IMR-90 (cell line): Measurements from ENCODE around the gene CELSR1. TPM values are rescaled to one million over a fixed set of nuclear protein-coding genes. Genes with fewer than 3 reads are reported as not detected.

Experiments
- ATAC-seq: fragments of 200-7000 bp; cut with Tn5 transposase; 2 replicates; pipeline ENCODE4 v1.9.1; 2020; ENCODE audit warnings: low read depth, mild to moderate bottlenecking, moderate library complexity
- BruUV-seq: library from RNA; stranded (reverse); fragments of 400-500 nt; replicated peaks from 2 replicates; lab custom pipeline; 2021; lab: Mats Ljungman, UMichigan
- CTCF ChIA-PET: fragments of 300-600 bp; formaldehyde crosslinking; extraction: SDS; loops from one replicate; lab custom pipeline; 2021; ENCODE audit warnings: antibody characterized with exemption; lab: Yijun Ruan, JAX
- POLR2A ChIA-PET: fragments of 300-600 bp; sonication (Branson Sonifier 250); formaldehyde crosslinking; loops from one replicate; lab custom pipeline; 2022; ENCODE audit warnings: antibody characterized with exemption; ENCODE audit not compliant: unreplicated experiment; lab: Charles Lee
- DNase-seq: peaks from one replicate; pipeline ENCODE4 v3.0.0; 2013
- H2AFZ ChIP-seq: replicated peaks from 2 replicates; pipeline ENCODE3; 2013; ENCODE audit warnings: low read length, mild to moderate bottlenecking; ENCODE audit not compliant: poor library complexity
- H2AK5ac ChIP-seq: 2 replicates; pipeline ENCODE4 v1.6.1; 2013; ENCODE audit warnings: low read depth, low read length, inconsistent platforms
- H2AK9ac ChIP-seq: replicated peaks from 2 replicates; pipeline ENCODE3; 2013; ENCODE audit warnings: mild to moderate bottlenecking, low read depth, low read length, moderate library complexity; ENCODE audit not compliant: poor library complexity
- H2BK120ac ChIP-seq: 2 replicates; pipeline ENCODE4 v1.6.1; 2013; ENCODE audit warnings: low read depth, low read length, inconsistent platforms
- H2BK15ac ChIP-seq: 3 replicates; pipeline ENCODE4 v1.6.1; 2013; ENCODE audit warnings: low read depth, low read length, inconsistent platforms
- H2BK20ac ChIP-seq: 2 replicates; pipeline ENCODE4 v1.6.1; 2013; ENCODE audit warnings: low read depth, mild to moderate bottlenecking, inconsistent platforms, low read length, moderate library complexity
- H2BK5ac ChIP-seq: 2 replicates; pipeline ENCODE4 v1.6.1; 2013; ENCODE audit warnings: mild to moderate bottlenecking, low read depth, low read length, inconsistent platforms; ENCODE audit not compliant: poor library complexity, severe bottlenecking
- H3K14ac ChIP-seq: replicated peaks from 2 replicates; pipeline ENCODE4 v1.6.1; 2013; ENCODE audit warnings: low read depth, low read length, inconsistent platforms
- H3K18ac ChIP-seq: 2 replicates; pipeline ENCODE4 v1.6.1; 2013; ENCODE audit warnings: low read depth, low read length, control low read depth
- H3K23ac ChIP-seq: 2 replicates; pipeline ENCODE4 v1.6.1; 2013; ENCODE audit warnings: low read depth, low read length, inconsistent platforms
- H3K27ac ChIP-seq: 2 replicates; pipeline ENCODE4 v1.5.1; 2013; ENCODE audit warnings: mild to moderate bottlenecking, control low read depth, low read length; ENCODE audit not compliant: insufficient read depth
- H3K27me3 ChIP-seq: 2 replicates; pipeline ENCODE4 v1.6.1; 2013; ENCODE audit warnings: low read length; ENCODE audit not compliant: control insufficient read depth, insufficient read depth
- H3K36me3 ChIP-seq: 2 replicates; pipeline ENCODE4 v1.6.1; 2013; ENCODE audit warnings: low read length, mixed read lengths; ENCODE audit not compliant: control insufficient read depth, insufficient read depth
- H3K4ac ChIP-seq: 2 replicates; pipeline ENCODE4 v1.6.1; 2013; ENCODE audit warnings: low read depth, low read length, inconsistent platforms
- H3K4me1 ChIP-seq: 2 replicates; pipeline ENCODE4 v1.6.1; 2013; ENCODE audit warnings: low read length, mixed read lengths; ENCODE audit not compliant: control insufficient read depth, insufficient read depth
- H3K4me2 ChIP-seq: 2 replicates; pipeline ENCODE4 v1.6.1; 2013; ENCODE audit warnings: low read depth, mild to moderate bottlenecking, control low read depth, low read length, moderate library complexity
- H3K4me3 ChIP-seq: 2 replicates; pipeline ENCODE4 v1.5.1; 2013; ENCODE audit warnings: low read depth, mild to moderate bottlenecking, control low read depth, low read length, moderate library complexity; ENCODE audit not compliant: insufficient read depth
- H3K56ac ChIP-seq: 2 replicates; pipeline ENCODE4 v1.6.1; 2013; ENCODE audit warnings: low read length, inconsistent platforms; ENCODE audit not compliant: insufficient read depth; ENCODE audit errors: extremely low read depth
- H3K79me1 ChIP-seq, 2 experiments: 2 replicates each; pipeline ENCODE4 v1.6.1; 2013; ENCODE audit warnings: low read length in 2 of 2, inconsistent platforms in 1 of 2, low read depth in 1 of 2
- H3K9ac ChIP-seq: 2 replicates; pipeline ENCODE4 v1.6.1; 2013; ENCODE audit warnings: low read depth, low read length, control low read depth
- H3K9me1 ChIP-seq: 2 replicates; pipeline ENCODE4 v1.6.1; 2013; ENCODE audit warnings: low read length, inconsistent platforms; ENCODE audit not compliant: insufficient read depth
- H3K9me3 ChIP-seq: 2 replicates; pipeline ENCODE4 v1.6.1; 2013; ENCODE audit warnings: low read length; ENCODE audit not compliant: control insufficient read depth, insufficient read depth
- H4K20me1 ChIP-seq: 2 replicates; pipeline ENCODE4 v1.6.1; 2013; ENCODE audit warnings: low read length, inconsistent platforms; ENCODE audit not compliant: insufficient read depth
- H4K5ac ChIP-seq: 2 replicates; pipeline ENCODE4 v1.6.1; 2013; ENCODE audit warnings: mild to moderate bottlenecking, low read depth, low read length, control low read depth
- H4K8ac ChIP-seq, 2 experiments: 2 replicates each; pipeline ENCODE4 v1.6.1; 2013; ENCODE audit warnings: low read depth in 2 of 2, low read length in 2 of 2, control low read depth in 1 of 2, inconsistent platforms in 1 of 2
- H4K91ac ChIP-seq: 2 replicates; pipeline ENCODE4 v1.6.1; 2013; ENCODE audit warnings: low read depth, low read length, inconsistent platforms; ENCODE audit not compliant: insufficient read depth
- ELK1 ChIP-seq: fragments of 150-350 bp; IDR thresholded peaks from 2 replicates; pipeline ENCODE4 v1.6.1; 2016; ENCODE audit warnings: low read depth, mild to moderate bottlenecking, low read length, moderate library complexity, borderline replicate concordance
- RCOR1 ChIP-seq: IDR thresholded peaks from 2 replicates; pipeline ENCODE4 v1.6.1; 2012; ENCODE audit warnings: mild to moderate bottlenecking, low read length, improper control_type of control experiment; ENCODE audit not compliant: insufficient replicate concordance
- RFX5 ChIP-seq: IDR thresholded peaks from 2 replicates; pipeline ENCODE4 v1.8.0; 2012; ENCODE audit warnings: low read depth, mild to moderate bottlenecking, low read length, moderate library complexity
- USF2 ChIP-seq: fragments of 150-350 bp; IDR thresholded peaks from 2 replicates; pipeline ENCODE4 v1.6.1; 2017; ENCODE audit warnings: mild to moderate bottlenecking, antibody characterized with exemption, low read length, low read depth
- WGBS, 2 experiments: methylation state at CpG; one replicate each; pipeline versions ENCODE4 v1.1.5 to v1.1.7; 2013; ENCODE audit warnings: missing lambda C conversion rate in 2 of 2; ENCODE audit not compliant: insufficient read length in 1 of 2; ENCODE audit errors: extremely low coverage in 2 of 2; 5-methylcytosine and 5-hydroxymethylcytosine counted together
- dilution Hi-C: fragments of 300-500 bp; cut with HindIII; formaldehyde crosslinking; loops from one replicate; pipeline ENCODE4 v1.14.3; 2018; ENCODE audit warnings: low sequenced_read_pairs; ENCODE audit not compliant: unreplicated experiment
- in situ Hi-C: fragments of 300-500 bp; cut with MboI; formaldehyde crosslinking; loops from 3 replicates; pipeline ENCODE4 v1.14.3; 2019; ENCODE audit warnings: low sequenced_read_pairs, inconsistent platforms, mixed read lengths
- intact Hi-C: fragments of 100-400 bp; cut with micrococcal nuclease; formaldehyde crosslinking; loops from 2 replicates; pipeline ENCODE4 v1.10.0; 2022
- polyA plus RNA-seq, 3 experiments: library from polyadenylated mRNA; depleted of rRNA; stranded (reverse); fragments of >200 nt; gene quantifications; 2 replicates each; pipeline ENCODE4 v1.2.3, GENCODE V29; 2012; ENCODE audit warnings: low replicate concordance in 1 of 3
- total RNA-seq: library from RNA; depleted of rRNA; stranded (reverse); fragments of >200 nt; gene quantifications from 2 replicates; pipeline ENCODE4 v1.2.3, GENCODE V29; 2012

Gene CELSR1
- total and polyA plus RNA-seq, 2 of the 4 experiments (the other 2 are of a cell fraction) = 0.36 to 0.82 TPM

DNA sequence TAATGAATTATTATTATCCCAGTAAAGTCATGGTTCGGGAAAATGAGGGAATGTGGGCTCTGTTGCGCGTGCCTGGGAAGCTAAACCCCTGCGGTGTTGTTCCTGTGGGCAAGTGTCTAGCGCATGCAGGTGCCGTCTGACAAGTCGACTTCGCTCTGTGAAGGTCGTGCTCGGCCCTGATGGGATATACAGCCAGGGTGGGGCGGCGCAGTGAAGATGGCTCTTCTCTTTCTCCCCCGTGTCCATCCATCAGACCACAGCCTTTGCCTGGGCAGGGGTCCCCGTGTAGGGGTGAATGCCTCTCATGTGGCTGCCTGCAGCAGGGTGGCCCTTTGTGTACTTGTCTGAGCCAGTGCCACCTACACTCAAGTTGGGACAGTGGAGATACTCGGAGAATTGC is 214.7 kb downstream of the CELSR1 start:
- Histone ChIP-seq H4K5ac (no peak overlapping the region), H3K4me1 (no peaks in the 10 kb centered on the region), H3K14ac (no peak overlapping the region), H2BK20ac (no peak overlapping the region), H2BK5ac (no peak overlapping the region), H3K4me3 (no peak overlapping the region), H2BK120ac (no peak overlapping the region), H3K27ac (no peak overlapping the region), H3K9ac (no peak overlapping the region), H3K9me1 (no peaks in the 10 kb centered on the region; the same call in 1 of the 2 replicates), H3K79me1 (peaks cover 23 to 51% of the 10 kb centered on the region in 2 experiments), H2BK15ac (no peak overlapping the region), H3K27me3 (no peaks in the 10 kb centered on the region), H3K4me2 (no peak overlapping the region), H3K9me3 (no peaks in the 10 kb centered on the region), H3K23ac (no peak overlapping the region), H4K8ac (no peak overlapping the region), H2AFZ (no peak overlapping the region), H3K18ac (no peak overlapping the region), H4K91ac (no peak overlapping the region), H2AK5ac (no peak overlapping the region), H3K4ac (no peak overlapping the region), H3K36me3 (peaks cover 27% of the 10 kb centered on the region), H2AK9ac (no peak overlapping the region), H4K20me1 (no peaks in the 10 kb centered on the region; the same call in 1 of the 2 replicates), H3K56ac (no peak overlapping the region)
- DNase-seq (no peak), ATAC-seq (no peak)
- POLR2A ChIA-PET = no interaction called here
- TF ChIP-seq RFX5 (no peak), RCOR1 (no peak), ELK1 (no peak), USF2 (no peak)
- intact Hi-C loops (no loop called here), in situ Hi-C loops (no loop called here), dilution Hi-C loops (no loop called here)
- BruUV-seq = no TSS peak
- 93% methylated on average over 10 of the region's 15 CpGs; no CpG with 5 or more reads in 1 of the 2 experiments for WGBS, 2 experiments
- CTCF ChIA-PET = no interaction called here
